Fibroblast of skin of scalp (primary cell): ENCODE results near the gene R3HDM1.
A peak's percentile ranks its signal among the peaks of the same experiment; 100 is the strongest.
"Not testable (repeated sequence)": the region's sequence is repeated elsewhere in the genome, so short reads cannot be mapped to it uniquely, and the experiment has no call there.

Experiments used
- DNase-seq: peaks from one replicate; pipeline ENCODE4 v3.0.0-alpha.2; 2013

The R3HDM1 gene

GRCh38 chr2:135647836-135648579 lies 116.7 kb downstream of the R3HDM1 start:
- DNase-seq = no peak

- no peak for DNase-seq
These were observed 119.4 kb downstream of the R3HDM1 start for GRCh38 chr2:135650721-135651120.

GRCh38 chr2:135651717-135652116 lies 120.4 kb downstream of the R3HDM1 start:
- no peak for DNase-seq

- not testable (repeated sequence) for DNase-seq
These were observed 123.0 kb downstream of the R3HDM1 start for GRCh38 chr2:135654239-135654638.

GRCh38 chr2:135657806-135658582 lies 126.7 kb downstream of the R3HDM1 start:
- DNase-seq = no peak

GRCh38 chr2:135662088-135662487 lies 130.8 kb downstream of the R3HDM1 start:
- DNase-seq = no peak

- DNase-seq = no peak
These were observed 131.9 kb downstream of the R3HDM1 start for GRCh38 chr2:135663148-135663700.

GRCh38 chr2:135664623-135665068 lies 133.4 kb downstream of the R3HDM1 start:
- DNase-seq = peak; percentile 4

GRCh38 chr2:135667045-135667444 lies 135.8 kb downstream of the R3HDM1 start:
- DNase-seq = no peak

- no peak for DNase-seq
These were observed 143.2 kb downstream of the R3HDM1 start for GRCh38 chr2:135674453-135674852.

- DNase-seq = no peak
These were observed 144.7 kb downstream of the R3HDM1 start for GRCh38 chr2:135676031-135676430.

- no peak for DNase-seq
These were observed 147.8 kb downstream of the R3HDM1 start for GRCh38 chr2:135679125-135679524.

GRCh38 chr2:135685361-135685760 lies 154.1 kb downstream of the R3HDM1 start:
- peak; percentile 7 for DNase-seq

GRCh38 chr2:135688978-135689377 lies 157.7 kb downstream of the R3HDM1 start:
- no peak for DNase-seq

- no peak for DNase-seq
These were observed 158.4 kb downstream of the R3HDM1 start for GRCh38 chr2:135689679-135690078.

- no peak for DNase-seq
These were observed 163.4 kb downstream of the R3HDM1 start for GRCh38 chr2:135694711-135695110.

- DNase-seq = no peak
These were observed 167.6 kb downstream of the R3HDM1 start for GRCh38 chr2:135698838-135699237.

- peak; percentile 15 for DNase-seq
These were observed 170.2 kb downstream of the R3HDM1 start for GRCh38 chr2:135701442-135701841.

- DNase-seq = no peak
These were observed 172.0 kb downstream of the R3HDM1 start for GRCh38 chr2:135703300-135703699.

GRCh38 chr2:135704075-135704474 lies 172.8 kb downstream of the R3HDM1 start:
- not testable (repeated sequence) for DNase-seq

GRCh38 chr2:135708159-135708558 lies 176.9 kb downstream of the R3HDM1 start:
- DNase-seq = no peak

- peak; percentile 47 for DNase-seq
These were observed 178.7 kb downstream of the R3HDM1 start for GRCh38 chr2:135709992-135710391.

- DNase-seq = not testable (repeated sequence)
These were observed 183.8 kb downstream of the R3HDM1 start for GRCh38 chr2:135715086-135715485.
